Measurements from ENCODE around the gene USH1C.

- TF ChIP-seq POLR2AphosphoS5 (IDR thresholded peaks at IDR 0.05): no peak
- no peak for TF ChIP-seq CTCF (IDR thresholded peaks at IDR 0.05)
- TF ChIP-seq POLR2A (IDR thresholded peaks at IDR 0.05): no peak
These were observed 12.8 kb upstream of the USH1C start for GRCh38 chr11:17556999-17557398.

Measured in prostate gland (tissue), 2 donors.